ENCODE measurements around the gene CD93.

CD93 gene

DNA sequence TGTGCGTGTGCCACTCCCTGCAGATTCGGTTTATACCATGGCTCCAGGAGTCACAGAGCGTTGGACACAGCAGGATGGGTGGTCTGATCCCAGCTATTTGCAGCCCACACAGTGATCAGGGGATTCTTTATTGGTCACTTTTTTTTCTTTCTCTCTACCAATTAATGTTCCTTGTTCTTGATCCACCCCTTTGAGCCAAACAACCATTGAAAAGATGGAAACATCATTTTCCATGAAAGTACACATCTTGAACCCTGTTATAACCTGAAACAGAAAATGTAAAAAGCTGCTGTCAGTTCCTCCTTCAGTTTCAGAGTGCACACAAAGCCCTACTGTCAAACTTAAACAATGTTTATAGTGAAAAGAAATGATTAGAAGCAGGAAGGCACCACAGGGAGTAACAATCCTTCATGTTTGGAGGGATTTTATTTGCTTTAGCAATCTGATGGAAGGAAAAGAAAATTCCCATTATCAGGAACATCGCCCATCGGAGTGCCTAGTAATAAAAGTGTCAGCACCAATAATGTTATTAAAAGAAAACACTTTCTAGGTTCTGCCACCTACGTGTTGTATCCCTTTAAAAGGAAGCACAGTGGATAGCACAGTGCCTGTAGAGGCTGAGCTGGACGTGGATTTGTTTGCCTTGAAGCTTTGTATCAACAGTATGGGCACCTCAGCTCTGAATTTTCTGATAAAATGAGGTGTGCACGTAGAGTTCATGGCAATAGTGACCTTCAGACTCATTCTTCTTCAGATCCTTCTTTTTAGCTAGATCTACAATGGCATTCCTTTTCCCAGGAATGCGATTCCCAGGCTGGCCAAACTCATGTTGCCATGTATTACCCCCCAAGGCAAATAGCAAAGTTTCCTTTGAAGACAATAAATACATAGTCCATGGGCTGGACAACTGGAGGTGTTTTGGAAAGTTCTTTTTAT lies 20.6 kb downstream of the CD93 start:
- Histone ChIP-seq H3K27me3 (ENCODE audit: control insufficient read depth in 5 of 5, insufficient read depth in 4 of 5, low read length in 5 of 5) (no peaks in the 10 kb centered on the region), H3K9ac (ENCODE audit: low read length in 5 of 5) (no peak overlapping the region), H3K9me3 (ENCODE audit: control insufficient read depth in 5 of 5, low read length in 5 of 5) (no peaks in the 10 kb centered on the region), H3K36me3 (ENCODE audit: control insufficient read depth in 5 of 5, insufficient read depth in 5 of 5, low read length in 5 of 5) (no peaks in the 10 kb centered on the region), H3K4me1 (ENCODE audit: control insufficient read depth in 5 of 5, insufficient read depth in 5 of 5, low read length in 5 of 5) (peaks cover 4 to 25% (median 17%) of the 10 kb centered on the region in 5 donors), H3K27ac (ENCODE audit: low read depth, low read length) (no peak overlapping the region), H3K4me3 (ENCODE audit: low read depth in 1 of 5, low read length in 5 of 5) (no peak overlapping the region)

- Histone ChIP-seq H3K27ac (ENCODE audit: low read depth, low read length) (no peak overlapping the region), H3K36me3 (ENCODE audit: control insufficient read depth in 5 of 5, insufficient read depth in 5 of 5, low read length in 5 of 5) (no peaks in the 10 kb centered on the region), H3K27me3 (ENCODE audit: control insufficient read depth in 5 of 5, insufficient read depth in 4 of 5, low read length in 5 of 5) (no peaks in the 10 kb centered on the region), H3K9ac (ENCODE audit: low read length in 5 of 5) (no peak overlapping the region), H3K4me1 (ENCODE audit: control insufficient read depth in 5 of 5, insufficient read depth in 5 of 5, low read length in 5 of 5) (peaks cover 4 to 33% (median 24%) of the 10 kb centered on the region in 5 donors), H3K9me3 (ENCODE audit: control insufficient read depth in 5 of 5, low read length in 5 of 5) (no peaks in the 10 kb centered on the region), H3K4me3 (ENCODE audit: low read depth in 1 of 5, low read length in 5 of 5) (no peak overlapping the region)
Measured at GRCh38 chr20:23063581-23063980, 22.5 kb downstream of the CD93 start.

DNA sequence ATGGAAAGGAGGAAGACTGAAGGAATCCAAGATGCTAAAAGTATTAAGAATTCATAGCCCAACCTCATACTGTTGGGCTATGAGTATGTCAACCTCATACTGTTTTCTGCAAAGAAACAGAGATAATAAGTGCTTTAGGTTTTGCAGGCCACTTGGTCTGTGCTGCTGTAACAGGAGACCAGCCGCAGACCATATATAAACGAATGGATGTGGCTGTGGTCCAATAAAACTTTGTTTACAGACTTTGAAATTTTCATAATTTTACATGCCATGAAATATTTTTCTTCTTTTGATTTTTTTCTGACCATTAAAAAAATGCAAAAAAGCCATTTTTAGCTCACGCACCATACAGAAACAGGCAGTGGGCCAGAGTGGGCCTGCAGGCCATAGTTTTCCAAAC lies 23.0 kb downstream of the CD93 start:
- Histone ChIP-seq H3K27me3 (ENCODE audit: control insufficient read depth in 5 of 5, insufficient read depth in 4 of 5, low read length in 5 of 5) (no peaks in the 10 kb centered on the region), H3K4me1 (ENCODE audit: control insufficient read depth in 5 of 5, insufficient read depth in 5 of 5, low read length in 5 of 5) (peaks cover 4 to 33% (median 24%) of the 10 kb centered on the region in 5 donors), H3K4me3 (ENCODE audit: low read depth in 1 of 5, low read length in 5 of 5) (no peak overlapping the region), H3K27ac (ENCODE audit: low read depth, low read length) (no peak overlapping the region), H3K9ac (ENCODE audit: low read length in 5 of 5) (no peak overlapping the region), H3K36me3 (ENCODE audit: control insufficient read depth in 5 of 5, insufficient read depth in 5 of 5, low read length in 5 of 5) (no peaks in the 10 kb centered on the region), H3K9me3 (ENCODE audit: control insufficient read depth in 5 of 5, low read length in 5 of 5) (no peaks in the 10 kb centered on the region)

- Histone ChIP-seq H3K4me3 (ENCODE audit: low read depth in 1 of 5, low read length in 5 of 5) (no peak overlapping the region), H3K9ac (ENCODE audit: low read length in 5 of 5) (no peak overlapping the region), H3K36me3 (ENCODE audit: control insufficient read depth in 5 of 5, insufficient read depth in 5 of 5, low read length in 5 of 5) (no peaks in the 10 kb centered on the region), H3K9me3 (ENCODE audit: control insufficient read depth in 5 of 5, low read length in 5 of 5) (no peaks in the 10 kb centered on the region), H3K4me1 (ENCODE audit: control insufficient read depth in 5 of 5, insufficient read depth in 5 of 5, low read length in 5 of 5) (peaks cover 4 to 33% (median 24%) of the 10 kb centered on the region in 5 donors), H3K27ac (ENCODE audit: low read depth, low read length) (no peak overlapping the region), H3K27me3 (ENCODE audit: control insufficient read depth in 5 of 5, insufficient read depth in 4 of 5, low read length in 5 of 5) (no peaks in the 10 kb centered on the region)
Measured at GRCh38 chr20:23062632-23063031, 23.5 kb downstream of the CD93 start.

DNA sequence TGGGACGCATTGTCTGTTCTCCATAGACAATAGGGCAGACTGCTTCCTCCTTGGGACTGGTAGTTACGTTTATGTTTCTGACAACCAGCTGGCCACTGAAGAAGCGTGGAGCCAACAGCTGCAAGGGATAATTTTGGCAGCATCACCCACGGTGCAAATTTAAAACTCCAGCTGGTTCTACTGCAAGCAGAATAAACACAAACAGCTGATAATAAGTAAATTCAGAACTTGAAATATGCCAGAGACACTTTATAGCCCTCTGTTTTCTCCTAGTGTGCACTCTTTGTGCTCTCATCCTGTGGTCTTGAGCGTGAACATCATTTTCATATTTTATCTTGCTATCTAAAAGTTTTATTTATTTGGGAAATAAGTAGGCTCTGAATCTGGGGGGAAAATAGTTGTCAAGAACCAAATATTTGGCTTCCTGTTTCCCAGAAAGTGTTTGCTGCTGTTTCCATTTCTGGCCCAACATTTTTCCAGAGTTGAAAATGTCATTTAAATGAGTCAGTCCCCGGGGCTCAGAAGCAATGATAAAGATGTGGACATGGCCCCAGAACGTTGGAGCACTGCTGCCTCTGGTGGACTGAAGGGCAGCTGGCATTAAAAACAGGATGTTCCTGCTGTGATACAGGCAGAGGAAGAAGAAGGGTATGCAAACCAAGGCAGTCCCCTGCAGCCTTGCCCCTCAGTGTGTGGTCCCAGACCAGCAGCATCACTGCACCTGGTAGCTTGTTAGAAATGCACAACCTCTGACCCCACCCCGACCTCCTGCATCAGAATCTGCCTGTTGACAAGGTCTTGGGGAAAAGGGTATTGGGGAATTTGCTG lies 24.2 kb downstream of the CD93 start:
- H3K4me3 ChIP-seq (ENCODE audit: low read depth in 1 of 5, low read length in 5 of 5) = no peak overlapping the region
- peak overlapping the region; percentile 16 for H3K27ac ChIP-seq (ENCODE audit: low read depth, low read length)
- no peaks in the 10 kb centered on the region for H3K27me3 ChIP-seq (ENCODE audit: control insufficient read depth in 5 of 5, insufficient read depth in 4 of 5, low read length in 5 of 5)
- H3K9me3 ChIP-seq (ENCODE audit: control insufficient read depth in 5 of 5, low read length in 5 of 5) = peaks cover 0 to under 1% (median 0%) of the 10 kb centered on the region in 5 donors
- no peak overlapping the region for H3K9ac ChIP-seq (ENCODE audit: low read length in 5 of 5)
- no peaks in the 10 kb centered on the region for H3K36me3 ChIP-seq (ENCODE audit: control insufficient read depth in 5 of 5, insufficient read depth in 5 of 5, low read length in 5 of 5)
- peaks cover 4 to 33% (median 24%) of the 10 kb centered on the region in 5 donors for H3K4me1 ChIP-seq (ENCODE audit: control insufficient read depth in 5 of 5, insufficient read depth in 5 of 5, low read length in 5 of 5)

DNA sequence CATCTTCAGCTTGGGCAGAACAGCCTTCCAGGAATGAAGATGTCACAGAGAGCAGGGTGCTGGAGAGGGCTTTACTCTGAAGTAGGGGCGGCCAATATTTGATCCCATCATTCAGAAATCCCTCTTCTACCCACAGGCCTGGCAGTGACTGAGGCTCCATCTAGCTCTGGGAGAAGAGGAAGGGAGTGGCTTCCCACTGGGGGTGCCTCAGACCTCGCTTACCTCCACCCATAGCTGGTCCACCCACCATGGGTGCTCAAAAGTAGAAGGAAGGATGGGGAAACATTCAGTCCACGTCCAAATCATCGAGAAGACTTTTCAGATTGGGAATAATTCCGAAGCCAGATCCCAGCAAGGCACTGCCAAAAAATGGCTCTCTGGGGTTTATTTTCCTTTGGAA lies 24.9 kb downstream of the CD93 start:
- no peak overlapping the region for H3K4me3 ChIP-seq (ENCODE audit: low read depth in 1 of 5, low read length in 5 of 5)
- peaks cover 0 to 4% (median 3%) of the 10 kb centered on the region in 5 donors for H3K9me3 ChIP-seq (ENCODE audit: control insufficient read depth in 5 of 5, low read length in 5 of 5)
- H3K27ac ChIP-seq (ENCODE audit: low read depth, low read length) = peak overlapping the region; percentile 16
- H3K27me3 ChIP-seq (ENCODE audit: control insufficient read depth in 5 of 5, insufficient read depth in 4 of 5, low read length in 5 of 5) = no peaks in the 10 kb centered on the region
- no peaks in the 10 kb centered on the region for H3K36me3 ChIP-seq (ENCODE audit: control insufficient read depth in 5 of 5, insufficient read depth in 5 of 5, low read length in 5 of 5)
- peaks cover 4 to 33% (median 24%) of the 10 kb centered on the region in 5 donors for H3K4me1 ChIP-seq (ENCODE audit: control insufficient read depth in 5 of 5, insufficient read depth in 5 of 5, low read length in 5 of 5)
- no peak overlapping the region for H3K9ac ChIP-seq (ENCODE audit: low read length in 5 of 5)

GRCh38 chr20:23060629-23061028 lies 25.5 kb downstream of the CD93 start:
- no peak overlapping the region for H3K4me3 ChIP-seq (ENCODE audit: low read depth in 1 of 5, low read length in 5 of 5)
- H3K9ac ChIP-seq (ENCODE audit: low read length in 5 of 5) = no peak overlapping the region
- H3K4me1 ChIP-seq (ENCODE audit: control insufficient read depth in 5 of 5, insufficient read depth in 5 of 5, low read length in 5 of 5) = peaks cover 4 to 33% (median 24%) of the 10 kb centered on the region in 5 donors
- H3K9me3 ChIP-seq (ENCODE audit: control insufficient read depth in 5 of 5, low read length in 5 of 5) = peaks cover 0 to 4% (median 3%) of the 10 kb centered on the region in 5 donors
- no peak overlapping the region for H3K27ac ChIP-seq (ENCODE audit: low read depth, low read length)
- H3K36me3 ChIP-seq (ENCODE audit: control insufficient read depth in 5 of 5, insufficient read depth in 5 of 5, low read length in 5 of 5) = no peaks in the 10 kb centered on the region
- H3K27me3 ChIP-seq (ENCODE audit: control insufficient read depth in 5 of 5, insufficient read depth in 4 of 5, low read length in 5 of 5) = no peaks in the 10 kb centered on the region

DNA sequence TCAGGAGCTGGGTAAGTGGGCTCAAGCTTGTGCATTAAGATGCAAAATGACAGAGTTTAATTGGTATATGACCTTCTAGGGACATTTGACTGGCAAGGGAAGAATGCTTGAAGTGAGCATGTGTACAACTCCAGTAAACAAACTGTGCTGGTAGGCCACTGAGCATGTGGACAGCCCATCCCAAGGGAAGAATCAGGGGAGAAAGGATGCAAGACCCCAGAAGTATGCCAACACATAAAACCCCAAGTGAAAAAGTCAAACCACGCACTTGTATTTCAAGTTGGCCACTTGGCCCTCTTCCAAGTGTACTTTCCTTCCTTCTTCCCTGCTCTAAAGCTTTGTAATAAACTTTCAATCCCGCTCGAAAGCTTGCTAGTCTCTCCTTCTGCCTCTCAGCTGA lies 26.3 kb downstream of the CD93 start:
- H3K4me3 ChIP-seq (ENCODE audit: low read depth in 1 of 5, low read length in 5 of 5) = no peak overlapping the region
- no peaks in the 10 kb centered on the region for H3K36me3 ChIP-seq (ENCODE audit: control insufficient read depth in 5 of 5, insufficient read depth in 5 of 5, low read length in 5 of 5)
- peaks cover 0 to 4% (median 3%) of the 10 kb centered on the region in 5 donors for H3K9me3 ChIP-seq (ENCODE audit: control insufficient read depth in 5 of 5, low read length in 5 of 5)
- H3K27ac ChIP-seq (ENCODE audit: low read depth, low read length) = no peak overlapping the region
- H3K4me1 ChIP-seq (ENCODE audit: control insufficient read depth in 5 of 5, insufficient read depth in 5 of 5, low read length in 5 of 5) = peaks cover 4 to 33% (median 24%) of the 10 kb centered on the region in 5 donors
- H3K27me3 ChIP-seq (ENCODE audit: control insufficient read depth in 5 of 5, insufficient read depth in 4 of 5, low read length in 5 of 5) = no peaks in the 10 kb centered on the region
- H3K9ac ChIP-seq (ENCODE audit: low read length in 5 of 5) = no peak overlapping the region

DNA sequence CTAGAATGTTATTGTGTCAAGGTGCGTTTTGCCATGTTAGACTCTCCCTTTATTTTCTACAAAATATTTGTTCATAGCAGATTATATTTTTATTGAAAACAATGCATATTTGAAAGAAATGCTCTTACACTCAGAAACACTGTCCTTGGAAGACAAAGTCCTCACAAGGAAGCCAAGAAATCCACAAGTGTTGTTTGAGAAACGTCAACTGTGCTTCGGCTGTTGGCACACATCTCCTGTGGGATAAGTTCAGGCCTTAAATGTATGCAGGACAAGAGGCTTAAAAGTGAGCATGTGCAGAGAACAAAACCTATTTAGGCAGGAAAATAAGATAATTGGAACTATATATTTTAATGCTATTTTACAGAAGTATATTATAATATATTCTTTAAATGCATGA lies 27.1 kb downstream of the CD93 start:
- Histone ChIP-seq H3K4me3 (ENCODE audit: low read depth in 1 of 5, low read length in 5 of 5) (no peak overlapping the region), H3K27ac (ENCODE audit: low read depth, low read length) (no peak overlapping the region), H3K36me3 (ENCODE audit: control insufficient read depth in 5 of 5, insufficient read depth in 5 of 5, low read length in 5 of 5) (no peaks in the 10 kb centered on the region), H3K9me3 (ENCODE audit: control insufficient read depth in 5 of 5, low read length in 5 of 5) (peaks cover 0 to 4% (median 3%) of the 10 kb centered on the region in 5 donors), H3K9ac (ENCODE audit: low read length in 5 of 5) (no peak overlapping the region), H3K4me1 (ENCODE audit: control insufficient read depth in 5 of 5, insufficient read depth in 5 of 5, low read length in 5 of 5) (peaks cover 4 to 33% (median 24%) of the 10 kb centered on the region in 5 donors), H3K27me3 (ENCODE audit: control insufficient read depth in 5 of 5, insufficient read depth in 4 of 5, low read length in 5 of 5) (no peaks in the 10 kb centered on the region)

DNA sequence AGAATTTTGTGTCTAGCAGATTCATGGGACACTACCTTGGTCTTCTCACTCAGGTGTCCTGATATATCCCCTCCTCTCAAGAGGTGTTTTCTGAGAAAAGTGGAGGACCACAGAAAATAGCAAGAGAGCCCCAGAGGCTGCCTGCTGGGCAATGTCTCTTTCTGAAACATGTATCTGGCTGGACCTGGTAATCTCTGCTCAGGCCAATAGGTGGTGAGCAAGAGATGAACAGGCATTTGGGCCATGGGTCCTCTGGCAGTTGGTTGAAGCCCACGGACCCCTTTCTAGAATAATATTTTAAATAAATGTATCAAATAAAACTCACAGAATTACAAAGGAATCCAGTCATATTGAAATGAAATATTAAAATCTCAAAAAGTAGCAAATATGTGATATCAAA lies 27.9 kb downstream of the CD93 start:
- Histone ChIP-seq H3K4me1 (ENCODE audit: control insufficient read depth in 5 of 5, insufficient read depth in 5 of 5, low read length in 5 of 5) (peaks cover 4 to 33% (median 24%) of the 10 kb centered on the region in 5 donors), H3K27ac (ENCODE audit: low read depth, low read length) (no peak overlapping the region)

More for the DNA sequence above, 27.9 kb downstream of the CD93 start:
- H3K4me3 ChIP-seq (ENCODE audit: low read depth in 1 of 5, low read length in 5 of 5) = no peak overlapping the region
- no peaks in the 10 kb centered on the region for H3K27me3 ChIP-seq (ENCODE audit: control insufficient read depth in 5 of 5, insufficient read depth in 4 of 5, low read length in 5 of 5)
- peaks cover 0 to 4% (median 3%) of the 10 kb centered on the region in 5 donors for H3K9me3 ChIP-seq (ENCODE audit: control insufficient read depth in 5 of 5, low read length in 5 of 5)
- H3K36me3 ChIP-seq (ENCODE audit: control insufficient read depth in 5 of 5, insufficient read depth in 5 of 5, low read length in 5 of 5) = no peaks in the 10 kb centered on the region
- no peak overlapping the region for H3K9ac ChIP-seq (ENCODE audit: low read length in 5 of 5)

Measured in subcutaneous abdominal adipose tissue (tissue), 5 donors.